Anterior cingulate cortex (tissue), 58 donors: ENCODE results near the gene LMX1B.
"Not testable (repeated sequence)": the region's sequence is repeated elsewhere in the genome, so short reads cannot be mapped to it uniquely, and the experiment has no call there.

Source experiments
- DNase-seq, 58 donors: peaks; one replicate each; lab custom pipeline; 2025; lab: John Stamatoyannopoulos, UW

Gene LMX1B

DNA sequence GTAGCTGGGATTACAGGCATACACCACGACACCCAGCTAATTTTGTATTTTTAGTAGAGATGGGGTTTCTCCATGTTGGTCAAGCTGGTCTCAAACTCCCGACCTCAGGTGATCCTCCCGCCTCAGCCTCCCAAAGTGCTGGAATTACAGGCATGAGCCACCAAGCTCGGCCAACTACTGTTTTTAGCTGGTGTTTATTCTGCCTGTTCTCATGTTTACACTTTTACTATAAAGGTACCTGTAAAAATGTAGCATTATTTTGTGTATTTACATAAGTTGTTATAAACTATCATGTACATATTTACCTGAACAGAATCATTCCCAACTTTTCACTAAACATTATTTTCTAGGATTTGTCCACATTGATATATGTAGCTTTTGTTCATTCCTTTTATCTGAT, 111.8 kb downstream of the LMX1B start:
- DNase-seq: not testable (repeated sequence)

DNA sequence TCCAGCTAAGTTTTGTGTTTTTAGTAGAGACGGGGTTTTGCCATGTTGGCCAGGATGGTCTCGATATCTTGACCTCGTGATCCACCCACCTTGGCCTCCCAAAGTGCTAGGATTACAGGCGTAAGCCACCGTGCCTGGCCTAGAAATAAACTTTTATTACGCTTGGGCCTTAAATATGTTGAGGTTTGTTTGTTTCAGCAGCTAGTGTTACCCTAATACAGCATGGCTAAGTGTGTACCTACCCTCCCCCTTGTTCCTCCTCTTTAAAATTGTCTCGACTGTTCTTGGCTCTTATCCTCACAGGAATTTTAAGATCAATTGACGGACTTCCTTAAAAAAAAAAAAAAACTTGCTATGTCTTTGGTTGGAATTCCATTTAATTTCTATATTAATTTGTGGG, 114.5 kb downstream of the LMX1B start:
- DNase-seq: not testable (repeated sequence)

GRCh38 chr9:126730592-126730991, 116.9 kb downstream of the LMX1B start:
- DNase-seq: not testable (repeated sequence)

- DNase-seq: no peak
Observed at GRCh38 chr9:126733005-126733404, 119.3 kb downstream of the LMX1B start.

DNA sequence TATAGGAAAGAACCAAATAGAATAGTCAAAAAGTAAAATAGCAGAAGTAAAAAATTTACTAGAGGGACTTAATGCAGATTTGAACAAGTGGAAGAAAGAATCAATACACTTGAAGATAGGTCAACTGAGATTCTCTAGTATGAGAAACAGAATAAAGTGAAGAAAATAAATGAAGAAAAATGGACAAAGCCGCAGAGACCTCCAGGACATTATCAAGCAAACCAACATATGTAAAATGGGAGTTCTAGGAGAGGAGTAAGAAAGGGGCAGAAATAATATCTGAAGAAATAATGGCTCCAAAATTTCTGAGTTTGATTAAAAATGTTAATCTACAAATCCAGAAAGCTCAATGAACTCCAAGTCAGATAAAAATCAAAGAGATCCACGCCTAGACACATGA, 121.1 kb downstream of the LMX1B start:
- DNase-seq: no peak

- no peak for DNase-seq
Observed at GRCh38 chr9:126735482-126735881, 121.8 kb downstream of the LMX1B start.

GRCh38 chr9:126738553-126738952, 124.8 kb downstream of the LMX1B start:
- DNase-seq: no peak

DNA sequence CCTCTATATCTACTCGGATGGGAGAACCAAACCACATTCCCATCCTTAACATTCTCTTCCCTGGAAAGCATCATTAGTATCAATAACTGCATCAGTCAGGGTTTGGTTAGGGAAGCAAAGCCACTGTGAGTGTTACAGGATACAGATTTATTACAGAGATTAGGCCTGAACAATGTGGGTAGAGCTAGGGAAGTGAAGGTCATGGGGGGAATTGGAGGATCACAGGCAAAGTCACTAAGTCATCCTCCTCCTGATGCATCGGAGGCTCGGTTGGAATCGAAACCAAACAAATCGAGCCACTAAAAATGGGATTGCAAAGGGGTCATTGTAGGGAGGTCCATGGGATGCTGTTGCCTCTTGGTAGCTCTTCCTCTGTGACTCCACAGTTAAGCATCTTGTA, 129.3 kb downstream of the LMX1B start:
- no peak for DNase-seq

DNA sequence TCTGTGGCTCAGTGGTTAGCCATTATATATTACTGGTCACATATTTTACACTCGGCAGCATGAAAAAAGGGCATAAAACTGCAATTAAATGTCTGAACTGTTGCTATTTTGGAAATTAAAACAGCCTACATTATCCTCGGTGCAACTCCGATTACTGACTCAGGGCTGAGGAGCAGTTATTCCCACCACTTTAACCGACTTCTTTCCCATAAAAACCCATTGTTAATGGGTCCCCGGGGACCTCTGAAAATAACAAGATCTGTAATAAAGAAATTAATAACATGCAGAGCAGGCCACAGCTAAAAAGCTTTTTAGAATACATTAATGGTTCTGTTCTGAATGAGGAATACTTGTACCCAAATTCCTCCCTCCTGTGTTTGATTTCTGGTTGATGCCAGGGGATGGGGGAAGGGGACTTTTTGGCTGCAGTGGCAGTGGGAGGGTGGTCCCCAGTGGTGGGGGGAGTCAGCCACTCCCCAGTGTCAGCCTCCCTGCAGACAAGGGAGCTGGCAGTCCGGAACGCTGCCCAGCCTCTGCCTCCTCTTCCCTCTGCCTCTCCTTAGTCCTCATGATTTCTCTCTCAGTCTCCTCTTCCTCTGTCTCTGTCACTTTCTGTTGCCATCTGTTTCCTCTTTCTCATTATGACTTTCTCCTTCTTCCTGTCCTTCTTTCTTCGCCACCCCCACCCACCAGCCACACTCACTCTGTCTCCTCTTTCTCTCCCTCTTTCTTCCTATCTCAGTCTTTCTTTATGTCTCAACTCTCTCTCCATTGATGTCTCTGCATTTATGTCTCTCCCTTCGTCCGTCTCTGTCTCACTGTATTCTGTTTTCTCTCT, 132.1 kb downstream of the LMX1B start:
- DNase-seq: no peak
